Fibroblast of lung (primary cell): ENCODE data around the gene BTBD9. TPM values are rescaled to one million over a fixed set of nuclear protein-coding genes. Genes with fewer than 3 reads are reported as not detected.
A peak's percentile ranks its signal among the peaks of the same experiment; 100 is the strongest.

Experiments used
- DNase-seq, 2 donors: peaks; one replicate each; pipeline versions ENCODE4 v3.0.0 to v3.0.0-alpha.2; 2010; ENCODE audit warnings: low read depth in 2 of 2
- H2AFZ ChIP-seq: 2 replicates; pipeline ENCODE4 v1.5.1; 2012; ENCODE audit warnings: low read length, control low read depth, inconsistent platforms
- H3K27ac ChIP-seq: 2 replicates; pipeline ENCODE4 v1.5.1; 2011; ENCODE audit warnings: low read length, control low read depth; ENCODE audit not compliant: insufficient read depth
- H3K27me3 ChIP-seq: 2 replicates; pipeline ENCODE4 v1.5.1; 2011; ENCODE audit warnings: mild to moderate bottlenecking, low read length; ENCODE audit not compliant: control insufficient read depth, insufficient read depth
- H3K36me3 ChIP-seq: 2 replicates; pipeline ENCODE4 v1.5.1; 2011; ENCODE audit warnings: low read length; ENCODE audit not compliant: control insufficient read depth, insufficient read depth
- H3K4me1 ChIP-seq: 2 replicates; pipeline ENCODE4 v1.5.1; 2011; ENCODE audit warnings: low read length; ENCODE audit not compliant: control insufficient read depth, insufficient read depth; ENCODE audit errors: extremely low read depth
- H3K4me2 ChIP-seq: 2 replicates; pipeline ENCODE4 v1.5.1; 2011; ENCODE audit warnings: low read length, control low read depth; ENCODE audit not compliant: insufficient read depth; ENCODE audit errors: extremely low read depth
- H3K4me3 ChIP-seq, 4 experiments: fragments of 200-600 bp in 1 of 4; sonication (generic) in 1 of 4; replicated peaks in 1 of 4; 2 replicates each; pipeline ENCODE4 v1.5.1; 2011 to 2016; ENCODE audit warnings: low read length in 4 of 4, low read depth in 3 of 4, mild to moderate bottlenecking in 3 of 4, control low read depth in 2 of 4, inconsistent platforms in 1 of 4, mixed read lengths in 1 of 4; ENCODE audit not compliant: insufficient read depth in 1 of 4; ENCODE audit errors: control extremely low read depth in 1 of 4
- H3K79me2 ChIP-seq: 2 replicates; pipeline ENCODE4 v1.5.1; 2012; ENCODE audit warnings: mild to moderate bottlenecking, low read length, inconsistent platforms; ENCODE audit not compliant: control insufficient read depth, insufficient read depth
- H3K9ac ChIP-seq: 2 replicates; pipeline ENCODE4 v1.5.1; 2011; ENCODE audit warnings: mild to moderate bottlenecking, low read length, control low read depth; ENCODE audit not compliant: insufficient read depth
- H3K9me3 ChIP-seq: 2 replicates; pipeline ENCODE4 v1.5.1; 2012; ENCODE audit warnings: low read depth, low read length; ENCODE audit not compliant: control insufficient read depth, insufficient read depth
- H4K20me1 ChIP-seq: 2 replicates; pipeline ENCODE4 v1.5.1; 2011; ENCODE audit warnings: low read length; ENCODE audit not compliant: control insufficient read depth, insufficient read depth; ENCODE audit errors: extremely low read depth
- EZH2 ChIP-seq: IDR thresholded peaks from 2 replicates; pipeline ENCODE4 v1.5.1; 2012; ENCODE audit warnings: low read length, control low read depth, mild to moderate bottlenecking; ENCODE audit errors: missing control alignments
- polyA plus RNA-seq, 2 donors: library from polyadenylated mRNA; depleted of rRNA in 1 of 2; stranded (reverse) in 1 of 2; unstranded in 1 of 2; fragments of >200 nt; gene quantifications; 2 replicates each; pipeline ENCODE4 v1.2.1, GENCODE V29; 2011 to 2012; ENCODE audit warnings: missing spikeins in 1 of 2
- total RNA-seq: library from RNA; depleted of rRNA; stranded (reverse); fragments of >200 nt; gene quantifications from 2 replicates; pipeline ENCODE4 v1.2.1, GENCODE V29; 2014
- TF ChIP-seq, protein P1 (sequence below), 2 donors: IDR thresholded peaks in 1 of 2; conservative IDR thresholded peaks in 1 of 2; 1 replicate in 1 of 2; 2 replicates in 1 of 2; pipeline ENCODE4 v1.5.1; 2011 to 2012; ENCODE audit warnings: low read length in 2 of 2, control low read depth in 1 of 2, inconsistent platforms in 1 of 2, low read depth in 1 of 2, mild to moderate bottlenecking in 1 of 2

Gene BTBD9
- total and polyA plus RNA-seq, 2 donors (not counting 1 experiment from before 2014, with no cell fraction given), result 7.7 to 13.4 TPM

DNA sequence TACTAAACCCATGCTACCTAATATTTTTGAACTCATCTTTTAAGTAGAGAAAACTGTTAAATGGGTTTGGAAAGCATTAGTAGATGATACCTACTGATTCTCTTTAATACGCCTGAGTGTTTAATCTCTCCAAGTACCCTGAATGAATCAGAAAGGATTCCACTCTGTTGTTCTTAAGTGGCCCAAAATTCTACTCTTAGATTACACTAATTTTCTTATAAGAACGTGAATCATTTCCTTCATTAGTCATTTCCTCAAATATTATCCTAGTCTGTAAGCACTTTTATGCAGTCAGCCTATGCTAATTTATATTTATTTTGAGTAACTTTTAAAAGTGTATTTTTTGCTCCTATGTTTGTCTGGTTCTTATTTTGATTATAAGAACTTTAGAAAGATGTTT lies 380.0 kb downstream of the BTBD9 start:
- no peaks in the 10 kb centered on the region for H3K79me2 ChIP-seq
- H3K27ac ChIP-seq, result no peak overlapping the region
- H4K20me1 ChIP-seq, result no peaks in the 10 kb centered on the region
- H3K4me2 ChIP-seq, result no peak overlapping the region
- H3K4me3 ChIP-seq, result no peak overlapping the region
- H3K36me3 ChIP-seq, result no peaks in the 10 kb centered on the region
- no peak overlapping the region for H3K9ac ChIP-seq
- no peaks in the 10 kb centered on the region for H3K9me3 ChIP-seq
- H3K27me3 ChIP-seq, result no peaks in the 10 kb centered on the region
- H3K4me1 ChIP-seq, result peaks cover 21% of the 10 kb centered on the region
- peak; percentile 53 to 87 for DNase-seq
- TF ChIP-seq, protein P1, sequence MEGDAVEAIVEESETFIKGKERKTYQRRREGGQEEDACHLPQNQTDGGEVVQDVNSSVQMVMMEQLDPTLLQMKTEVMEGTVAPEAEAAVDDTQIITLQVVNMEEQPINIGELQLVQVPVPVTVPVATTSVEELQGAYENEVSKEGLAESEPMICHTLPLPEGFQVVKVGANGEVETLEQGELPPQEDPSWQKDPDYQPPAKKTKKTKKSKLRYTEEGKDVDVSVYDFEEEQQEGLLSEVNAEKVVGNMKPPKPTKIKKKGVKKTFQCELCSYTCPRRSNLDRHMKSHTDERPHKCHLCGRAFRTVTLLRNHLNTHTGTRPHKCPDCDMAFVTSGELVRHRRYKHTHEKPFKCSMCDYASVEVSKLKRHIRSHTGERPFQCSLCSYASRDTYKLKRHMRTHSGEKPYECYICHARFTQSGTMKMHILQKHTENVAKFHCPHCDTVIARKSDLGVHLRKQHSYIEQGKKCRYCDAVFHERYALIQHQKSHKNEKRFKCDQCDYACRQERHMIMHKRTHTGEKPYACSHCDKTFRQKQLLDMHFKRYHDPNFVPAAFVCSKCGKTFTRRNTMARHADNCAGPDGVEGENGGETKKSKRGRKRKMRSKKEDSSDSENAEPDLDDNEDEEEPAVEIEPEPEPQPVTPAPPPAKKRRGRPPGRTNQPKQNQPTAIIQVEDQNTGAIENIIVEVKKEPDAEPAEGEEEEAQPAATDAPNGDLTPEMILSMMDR (conservative IDR thresholded peaks at IDR 0.05 in 1 of 2, IDR thresholded peaks at IDR 0.05 in 1 of 2; ENCODE audit: low read depth in 1 of 2, low read length in 2 of 2), result no peak
- no peak for TF ChIP-seq EZH2
- no peak overlapping the region for H2AFZ ChIP-seq

DNA sequence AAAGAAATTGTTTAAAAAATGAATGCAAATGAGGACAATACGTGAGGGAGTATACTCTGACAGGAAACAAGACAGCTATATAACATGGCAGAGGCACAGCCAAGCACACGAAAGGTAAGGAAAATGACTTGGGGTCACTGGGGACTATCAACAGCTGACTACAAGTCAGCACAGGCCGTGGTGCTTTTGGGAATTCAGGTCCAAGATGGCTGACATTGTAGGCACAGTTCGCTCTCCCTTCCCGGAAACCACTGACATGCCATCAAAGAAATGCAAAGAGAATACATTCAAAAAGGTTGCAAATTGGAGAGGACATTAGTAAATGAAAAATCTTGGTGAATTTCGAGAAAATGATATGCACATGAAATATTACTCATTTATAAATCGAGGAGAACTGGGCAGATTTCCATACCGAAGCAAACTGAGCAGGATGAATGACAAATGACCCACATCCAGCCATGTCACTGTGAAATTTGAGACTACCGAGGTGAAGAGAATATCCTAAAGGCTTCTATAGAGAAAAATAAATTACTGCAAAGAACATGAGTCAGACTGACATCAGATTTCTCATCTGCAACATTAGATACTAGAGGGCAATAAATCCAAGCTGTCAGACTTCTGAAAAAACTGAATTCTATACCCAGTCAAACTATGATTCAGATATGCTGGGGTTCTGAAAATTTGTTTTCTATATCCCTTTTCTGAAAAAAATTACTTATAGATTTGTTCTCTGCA lies 391.1 kb downstream of the BTBD9 start:
- Histone ChIP-seq H3K79me2 (no peaks in the 10 kb centered on the region), H3K36me3 (no peaks in the 10 kb centered on the region), H3K27ac (no peak overlapping the region), H3K4me2 (no peak overlapping the region), H2AFZ (no peak overlapping the region), H4K20me1 (no peaks in the 10 kb centered on the region), H3K9ac (no peak overlapping the region), H3K9me3 (no peaks in the 10 kb centered on the region), H3K4me3 (no peak overlapping the region), H3K27me3 (no peaks in the 10 kb centered on the region), H3K4me1 (no peaks in the 10 kb centered on the region)
- DNase-seq, result peak; percentile 64 to 66
- no peak for TF ChIP-seq EZH2
- TF ChIP-seq, protein P1 (conservative IDR thresholded peaks at IDR 0.05 in 1 of 2, IDR thresholded peaks at IDR 0.05 in 1 of 2; ENCODE audit: low read depth in 1 of 2, low read length in 2 of 2), result no peak

DNA sequence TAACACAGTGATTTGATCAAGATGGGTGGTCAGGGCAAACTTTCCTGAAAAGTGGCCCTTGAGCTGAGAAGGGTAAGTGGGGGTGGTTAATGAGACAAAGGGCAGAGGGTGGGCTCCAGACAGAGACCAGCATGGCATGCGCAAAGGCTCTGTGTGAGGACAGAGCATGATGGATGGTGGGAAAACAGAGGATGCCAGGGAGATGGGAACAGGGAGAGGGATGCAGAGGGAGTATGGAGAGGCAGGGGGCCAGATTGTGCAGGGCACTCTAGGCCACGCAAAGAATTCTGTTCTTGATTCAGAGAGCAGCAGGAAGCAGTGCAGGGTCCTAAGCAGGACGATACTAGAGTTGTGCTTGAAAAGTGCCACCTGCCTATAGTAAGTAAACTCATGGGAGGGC lies 394.4 kb downstream of the BTBD9 start:
- Histone ChIP-seq H3K9ac (no peak overlapping the region), H2AFZ (no peak overlapping the region), H3K9me3 (no peaks in the 10 kb centered on the region), H3K79me2 (no peaks in the 10 kb centered on the region), H3K4me1 (no peaks in the 10 kb centered on the region), H3K27ac (no peak overlapping the region), H3K36me3 (no peaks in the 10 kb centered on the region), H3K4me2 (no peak overlapping the region), H3K4me3 (no peak overlapping the region), H4K20me1 (no peaks in the 10 kb centered on the region), H3K27me3 (no peaks in the 10 kb centered on the region)
- TF ChIP-seq EZH2, result no peak
- TF ChIP-seq, protein P1 (conservative IDR thresholded peaks at IDR 0.05 in 1 of 2, IDR thresholded peaks at IDR 0.05 in 1 of 2; ENCODE audit: low read depth in 1 of 2, low read length in 2 of 2), result no peak
- no peak for DNase-seq
